ENCODE measurements around the gene PRKCQ.

DNA sequence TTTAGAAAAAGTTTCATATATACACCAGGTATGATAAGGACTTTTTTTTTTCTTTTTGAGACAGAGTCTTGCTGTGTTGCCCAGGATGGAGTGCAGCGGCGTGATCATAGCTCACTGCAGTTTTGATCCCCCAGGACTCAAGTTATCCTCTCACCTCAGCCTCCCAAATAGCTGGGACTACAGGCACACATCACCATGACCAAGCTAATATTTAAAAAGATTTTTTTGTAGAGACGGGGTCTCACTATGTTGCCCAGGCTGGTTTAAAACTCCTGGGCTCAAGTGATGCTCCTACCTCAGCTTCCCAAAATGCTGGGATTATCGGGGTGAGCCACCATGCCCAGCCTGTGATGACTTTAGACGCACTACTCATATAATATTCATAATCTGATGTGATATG is 2.2 kb upstream of the PRKCQ start:
- TF ChIP-seq, protein P1, sequence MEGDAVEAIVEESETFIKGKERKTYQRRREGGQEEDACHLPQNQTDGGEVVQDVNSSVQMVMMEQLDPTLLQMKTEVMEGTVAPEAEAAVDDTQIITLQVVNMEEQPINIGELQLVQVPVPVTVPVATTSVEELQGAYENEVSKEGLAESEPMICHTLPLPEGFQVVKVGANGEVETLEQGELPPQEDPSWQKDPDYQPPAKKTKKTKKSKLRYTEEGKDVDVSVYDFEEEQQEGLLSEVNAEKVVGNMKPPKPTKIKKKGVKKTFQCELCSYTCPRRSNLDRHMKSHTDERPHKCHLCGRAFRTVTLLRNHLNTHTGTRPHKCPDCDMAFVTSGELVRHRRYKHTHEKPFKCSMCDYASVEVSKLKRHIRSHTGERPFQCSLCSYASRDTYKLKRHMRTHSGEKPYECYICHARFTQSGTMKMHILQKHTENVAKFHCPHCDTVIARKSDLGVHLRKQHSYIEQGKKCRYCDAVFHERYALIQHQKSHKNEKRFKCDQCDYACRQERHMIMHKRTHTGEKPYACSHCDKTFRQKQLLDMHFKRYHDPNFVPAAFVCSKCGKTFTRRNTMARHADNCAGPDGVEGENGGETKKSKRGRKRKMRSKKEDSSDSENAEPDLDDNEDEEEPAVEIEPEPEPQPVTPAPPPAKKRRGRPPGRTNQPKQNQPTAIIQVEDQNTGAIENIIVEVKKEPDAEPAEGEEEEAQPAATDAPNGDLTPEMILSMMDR (IDR thresholded peaks at IDR 0.05) = no peak
- TF ChIP-seq EZH2 (IDR thresholded peaks at IDR 0.05) (no peak), EZH2phosphoT487 (IDR thresholded peaks at IDR 0.05) (no peak)

Measured in neural progenitor cell (in vitro differentiated cells).